GM21619 (cell line): ENCODE measurements around the gene THSD4.
"Not testable (repeated sequence)": the region's sequence is repeated elsewhere in the genome, so short reads cannot be mapped to it uniquely, and the experiment has no call there.

Experiments used
- ATAC-seq: cut with Tn5 transposase; IDR thresholded peaks from one replicate; pipeline ENCODE4 v1.9.1; 2021; ENCODE audit not compliant: unreplicated experiment

Gene THSD4

GRCh38 chr15:71250936-71251583, 135.8 kb downstream of the THSD4 start:
- ATAC-seq, result no peak

- no peak for ATAC-seq
Observed at GRCh38 chr15:71251584-71252043, 136.3 kb downstream of the THSD4 start.

GRCh38 chr15:71252044-71252739, 136.9 kb downstream of the THSD4 start:
- no peak for ATAC-seq

GRCh38 chr15:71252740-71253047, 137.4 kb downstream of the THSD4 start:
- no peak for ATAC-seq

DNA sequence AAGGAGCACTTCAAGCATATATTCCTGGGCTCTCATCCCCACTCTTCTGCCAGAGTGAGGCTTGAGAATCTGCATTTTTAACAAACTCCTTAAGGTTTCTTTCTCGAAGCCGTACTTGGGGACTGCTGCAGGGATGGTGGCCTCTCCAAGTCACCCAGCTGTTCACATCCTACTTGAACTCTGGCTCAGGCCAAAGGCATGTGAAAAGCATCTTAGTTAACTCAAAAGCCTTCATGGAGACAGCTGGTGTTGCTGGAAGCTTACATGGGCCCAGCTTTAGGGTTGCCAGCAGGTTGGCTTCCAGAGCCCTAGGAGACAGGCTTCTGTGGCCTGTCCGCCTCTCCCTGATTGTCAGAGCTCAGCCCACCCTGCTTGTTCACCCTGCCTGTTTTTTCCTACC, 139.2 kb downstream of the THSD4 start:
- ATAC-seq, result no peak

DNA sequence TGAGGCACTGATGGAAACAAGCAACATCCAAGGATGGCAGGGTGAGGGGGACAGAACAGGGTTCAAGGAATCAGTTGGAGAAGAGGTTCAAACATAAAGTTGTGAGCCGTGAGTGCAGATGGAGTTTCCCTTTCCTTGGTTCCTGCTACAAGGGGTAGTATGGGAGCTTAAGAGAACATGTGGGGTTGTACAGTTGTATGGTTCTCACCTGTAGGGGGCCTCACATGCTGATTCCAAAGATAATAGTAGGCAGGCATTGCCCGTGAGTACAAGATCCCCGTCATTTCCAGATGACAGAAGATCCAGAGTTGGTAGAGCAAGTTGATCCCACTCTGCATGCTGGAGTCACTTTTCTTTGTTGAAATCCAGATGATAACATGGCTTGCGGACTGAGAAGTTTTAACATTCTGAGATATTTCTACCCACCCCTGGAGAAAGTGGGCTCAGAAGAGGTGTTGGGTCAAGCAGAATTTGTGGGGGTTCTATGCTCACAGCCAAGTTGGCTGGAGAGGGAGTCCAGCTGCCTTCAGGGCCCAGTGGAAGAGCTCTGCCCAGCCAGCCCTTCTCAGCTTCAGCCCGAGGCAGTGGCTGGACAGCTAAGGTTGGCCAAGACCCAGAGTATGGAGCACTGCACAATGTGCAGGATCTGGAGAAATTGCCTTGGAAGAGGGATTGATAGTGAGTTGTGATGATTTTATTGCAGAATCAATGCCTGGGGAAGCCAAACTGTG, 141.8 kb downstream of the THSD4 start:
- ATAC-seq, result no peak

DNA sequence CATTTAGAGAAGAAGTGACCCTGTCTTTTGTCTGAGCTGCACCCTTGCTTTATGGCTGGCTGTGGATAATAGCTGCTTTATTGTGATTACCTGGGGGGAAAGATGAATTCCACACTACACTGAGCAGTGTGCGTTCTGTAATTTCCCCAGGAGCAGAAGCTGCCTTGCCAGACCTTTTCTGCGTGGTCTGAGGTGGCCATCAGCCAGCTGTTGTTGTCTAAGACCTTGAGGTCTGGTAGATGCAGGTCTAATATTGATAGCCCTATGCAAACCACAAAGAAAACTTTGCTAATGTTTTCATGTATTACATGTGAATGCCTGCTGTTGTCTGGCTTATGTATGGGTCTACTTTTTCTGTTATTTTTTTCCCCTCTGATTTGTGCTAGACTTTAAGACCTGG, 144.6 kb downstream of the THSD4 start:
- ATAC-seq, result no peak

DNA sequence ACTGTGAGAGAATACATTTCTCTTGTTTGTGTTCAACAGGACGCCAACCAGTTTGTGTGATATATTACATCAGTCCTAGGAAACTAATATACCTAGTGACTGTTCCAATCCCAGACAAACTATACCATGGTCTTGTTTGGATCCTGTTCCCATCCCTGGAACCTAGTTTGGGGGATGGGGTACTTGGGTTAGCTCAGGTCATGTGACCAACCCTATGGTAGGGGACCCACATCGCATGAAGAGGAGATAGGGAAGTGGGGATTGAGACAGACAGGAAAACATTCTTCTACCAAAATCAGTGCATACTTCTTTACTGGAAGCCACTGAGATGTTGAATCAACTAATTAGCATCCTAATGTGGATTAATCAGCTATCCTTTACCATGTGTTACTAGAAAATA, 146.1 kb downstream of the THSD4 start:
- ATAC-seq, result no peak

- no peak for ATAC-seq
Observed at GRCh38 chr15:71261909-71262308, 146.6 kb downstream of the THSD4 start.

DNA sequence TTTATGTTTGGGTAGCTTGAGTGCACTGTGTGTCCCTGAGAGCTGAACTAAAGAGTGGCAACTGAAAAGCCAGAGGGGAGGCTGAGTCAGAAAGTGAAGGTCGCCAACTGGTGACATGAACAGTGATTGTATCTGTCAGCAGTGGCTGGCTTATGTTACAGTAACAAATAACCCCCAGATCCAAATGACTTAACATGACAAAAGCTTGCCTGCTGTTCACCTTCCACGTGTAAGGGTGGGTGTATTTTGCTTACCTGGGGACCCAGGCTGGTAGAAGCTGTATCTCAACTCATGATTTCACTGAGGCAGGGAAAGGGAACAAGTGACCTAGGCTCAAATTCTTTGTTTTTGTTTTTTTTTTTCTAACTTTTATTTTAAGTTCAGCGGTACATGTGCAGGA, 147.3 kb downstream of the THSD4 start:
- ATAC-seq, result no peak

DNA sequence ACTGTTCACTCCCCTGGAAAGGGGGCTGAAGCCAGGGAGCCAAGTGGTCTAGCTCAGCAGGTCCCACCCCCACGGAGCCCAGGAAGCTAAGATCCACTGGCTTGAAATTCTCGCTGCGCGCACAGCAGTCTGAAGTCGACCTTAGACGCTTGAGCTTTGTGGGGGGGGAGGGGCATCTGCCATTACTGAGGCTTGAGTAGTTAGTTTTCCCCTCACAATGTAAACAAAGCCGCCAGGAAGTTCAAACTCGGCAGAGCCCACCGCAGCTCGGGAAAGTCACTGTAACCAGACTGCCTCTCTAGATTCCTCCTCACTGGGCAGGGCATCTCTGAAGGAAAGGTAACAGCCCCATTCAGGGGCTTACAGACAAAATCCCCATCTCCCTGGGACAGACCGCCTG, 150.3 kb downstream of the THSD4 start:
- ATAC-seq, result not testable (repeated sequence)

DNA sequence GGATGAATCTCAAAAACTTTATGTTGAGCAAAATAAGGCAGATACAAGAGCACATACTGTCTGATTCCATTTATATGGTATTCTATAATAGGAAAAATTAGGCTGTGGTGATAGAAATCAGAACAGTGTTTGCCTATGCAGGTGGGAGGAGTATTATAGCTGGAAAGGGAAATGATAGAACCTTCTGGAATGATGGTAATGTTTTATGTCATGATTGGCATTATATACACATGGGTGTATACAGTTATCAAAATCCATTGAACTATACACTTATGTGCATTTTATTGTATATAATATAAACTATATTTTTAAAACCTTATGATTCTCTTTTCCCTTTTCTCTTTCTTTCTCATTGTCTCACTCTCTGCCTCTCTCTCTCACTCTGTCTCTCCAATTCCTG, 156.1 kb downstream of the THSD4 start:
- ATAC-seq, result no peak

GRCh38 chr15:71272932-71273331, 157.7 kb downstream of the THSD4 start:
- no peak for ATAC-seq

DNA sequence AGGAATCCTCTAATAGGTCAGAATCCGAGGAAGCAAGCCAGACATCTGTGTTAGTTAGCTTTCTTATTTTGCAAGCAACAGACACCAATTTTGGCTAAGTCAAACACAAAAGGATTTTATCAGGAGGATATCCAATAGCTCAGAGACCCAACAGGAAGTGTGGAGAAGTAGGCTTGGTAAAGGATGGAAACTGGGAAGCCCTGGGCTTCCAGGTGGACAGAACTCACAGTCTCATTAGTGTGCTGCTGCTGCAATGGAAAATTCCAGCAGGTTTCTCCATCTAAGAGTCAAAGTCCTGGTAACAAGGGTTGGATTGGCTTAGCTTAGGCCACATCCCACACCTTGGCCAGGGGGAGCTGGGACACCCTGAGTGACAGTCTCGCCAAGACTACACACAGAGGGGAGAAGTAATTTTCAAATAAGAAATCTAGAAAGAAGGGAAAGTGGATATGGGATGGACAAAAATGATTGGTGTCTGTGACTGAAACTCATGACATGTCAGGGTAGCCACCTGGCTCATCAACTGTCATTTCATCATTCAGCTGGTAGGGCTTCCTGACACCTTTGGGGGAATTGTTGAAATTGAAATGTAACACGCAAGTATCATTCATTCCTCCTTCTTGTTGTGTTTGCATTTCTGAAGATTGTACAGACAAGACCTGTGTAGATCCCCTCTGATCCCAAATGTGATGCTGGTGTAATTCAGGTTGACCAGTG, 158.6 kb downstream of the THSD4 start:
- no peak for ATAC-seq

- ATAC-seq, result no peak
Observed at GRCh38 chr15:71274448-71274798, 159.2 kb downstream of the THSD4 start.

DNA sequence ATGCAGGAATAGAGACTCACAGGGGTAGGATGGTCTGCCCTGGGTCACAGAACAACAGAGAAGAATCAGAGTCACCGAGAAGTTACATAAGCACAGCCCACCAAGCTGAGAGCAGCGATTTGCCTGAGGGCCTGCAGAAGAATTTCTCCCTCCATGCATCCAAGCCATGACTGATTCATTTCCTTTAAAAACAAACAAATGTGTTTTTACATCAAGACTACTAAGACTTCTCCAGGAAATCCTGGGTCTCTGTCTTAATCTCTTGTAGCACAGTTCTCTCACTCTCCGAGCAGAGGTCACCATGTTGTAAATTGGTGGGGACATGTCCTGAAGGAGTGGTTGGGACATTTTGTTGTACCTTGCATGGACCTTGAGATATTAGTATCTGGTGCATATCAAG, 159.8 kb downstream of the THSD4 start:
- ATAC-seq, result no peak

DNA sequence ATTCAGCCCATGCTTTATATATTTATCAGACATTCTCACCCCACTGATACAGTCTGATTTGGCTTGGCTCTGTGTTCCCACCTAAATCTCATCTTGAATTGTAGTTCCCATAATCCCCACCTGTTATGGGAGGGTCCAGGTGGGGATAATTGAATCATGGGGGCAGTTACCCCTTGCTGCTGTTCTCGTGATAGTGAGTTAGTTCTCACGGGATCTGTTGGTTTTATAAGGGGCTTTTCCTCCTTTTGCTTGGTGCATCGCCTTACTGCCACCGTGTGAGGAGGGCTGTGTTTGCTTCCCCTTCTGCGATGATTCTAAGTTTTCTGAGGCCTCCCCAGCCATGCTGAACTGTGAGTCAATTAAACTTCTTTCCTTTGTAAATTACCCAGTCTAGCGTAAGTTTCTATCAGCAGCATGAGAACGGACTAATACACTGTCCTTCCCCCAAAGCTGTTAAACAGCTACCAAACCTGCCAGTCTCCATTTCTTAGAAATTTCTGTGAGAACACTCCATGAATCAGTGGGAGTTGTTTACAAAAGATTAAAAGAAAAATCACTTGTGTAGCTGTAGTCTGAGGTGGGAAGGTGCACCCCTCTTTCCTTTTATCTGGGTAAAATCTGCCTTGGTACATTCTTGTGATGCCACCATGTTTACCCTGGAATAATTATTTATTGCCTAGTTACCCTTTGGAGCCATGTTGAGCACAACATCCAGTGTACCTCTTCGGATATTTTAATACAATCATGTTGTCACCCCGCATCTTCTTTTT, 160.5 kb downstream of the THSD4 start:
- no peak for ATAC-seq

DNA sequence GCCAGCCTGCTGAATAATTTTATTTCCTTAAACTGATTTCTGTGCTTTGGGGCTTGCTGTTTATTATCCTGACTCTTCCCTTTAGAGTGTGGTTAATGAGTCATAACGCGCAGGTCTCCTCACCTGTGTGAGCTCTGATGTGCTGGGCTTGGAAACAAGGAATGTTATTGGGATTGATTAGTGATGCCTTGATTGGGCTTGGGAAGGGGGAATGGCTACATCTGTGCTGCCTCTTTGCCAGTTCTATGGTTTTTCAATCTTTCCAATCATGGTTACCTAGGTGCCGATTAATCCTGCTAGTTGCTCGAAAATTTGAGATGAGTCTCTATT, 161.0 kb downstream of the THSD4 start:
- ATAC-seq, result no peak

DNA sequence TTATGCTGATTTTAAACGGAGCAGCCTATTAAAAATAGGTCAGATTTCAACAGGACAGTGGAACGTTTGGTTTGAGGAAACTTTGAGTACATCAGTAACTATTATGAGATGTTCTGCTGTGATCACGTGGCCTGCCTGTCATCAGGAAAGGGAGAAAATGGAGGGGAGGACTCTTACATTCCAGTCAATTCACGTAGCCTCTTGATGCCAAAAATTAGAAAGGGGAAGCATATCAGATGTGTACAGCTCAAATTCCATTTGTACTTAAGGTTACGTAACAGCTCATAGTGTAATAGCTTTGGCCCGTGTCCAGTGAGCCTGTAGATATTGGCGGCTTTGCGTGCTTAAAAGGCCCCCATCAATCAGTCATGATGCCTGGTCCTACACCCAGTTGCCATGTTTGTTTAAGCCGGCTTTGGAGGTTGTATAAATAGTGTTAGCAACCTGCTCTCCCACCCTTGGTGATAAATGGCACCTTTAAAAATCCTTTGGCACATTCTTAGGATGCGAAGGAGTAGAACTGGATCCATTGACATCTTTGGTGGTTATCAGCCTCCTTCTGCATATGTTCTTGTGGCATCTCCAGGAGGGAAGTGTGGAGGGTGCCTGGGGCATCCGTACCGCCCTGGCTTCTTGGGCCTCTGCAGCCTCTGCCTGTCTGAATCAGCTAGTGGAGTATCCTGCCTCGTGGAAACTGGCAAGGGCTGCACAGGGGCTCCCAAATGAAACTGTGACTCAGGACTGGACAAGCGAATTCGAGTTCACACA, 163.9 kb downstream of the THSD4 start:
- no peak for ATAC-seq

DNA sequence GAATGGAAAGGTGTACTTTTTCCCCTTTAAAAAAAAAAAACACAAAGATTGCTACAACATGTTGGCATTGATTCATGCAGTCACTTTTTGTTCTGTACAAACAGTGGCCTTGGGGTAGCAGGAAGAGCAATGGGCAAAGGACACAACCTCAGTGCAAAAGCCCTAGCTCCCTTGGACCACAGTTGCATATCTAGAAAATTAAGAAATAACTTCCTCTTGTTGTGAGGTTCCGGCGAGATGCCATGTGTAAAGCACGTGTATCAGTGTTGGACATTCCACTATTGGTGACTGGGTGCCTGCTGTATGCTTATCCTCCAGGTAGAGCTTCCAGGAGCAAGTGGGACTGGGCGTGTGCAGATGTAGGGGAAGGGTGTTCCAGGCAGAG, 164.5 kb downstream of the THSD4 start:
- ATAC-seq, result no peak
